ENCODE results near the gene ARHGAP30.
A peak's percentile ranks its signal among the peaks of the same experiment; 100 is the strongest.

ARHGAP30 gene

DNA sequence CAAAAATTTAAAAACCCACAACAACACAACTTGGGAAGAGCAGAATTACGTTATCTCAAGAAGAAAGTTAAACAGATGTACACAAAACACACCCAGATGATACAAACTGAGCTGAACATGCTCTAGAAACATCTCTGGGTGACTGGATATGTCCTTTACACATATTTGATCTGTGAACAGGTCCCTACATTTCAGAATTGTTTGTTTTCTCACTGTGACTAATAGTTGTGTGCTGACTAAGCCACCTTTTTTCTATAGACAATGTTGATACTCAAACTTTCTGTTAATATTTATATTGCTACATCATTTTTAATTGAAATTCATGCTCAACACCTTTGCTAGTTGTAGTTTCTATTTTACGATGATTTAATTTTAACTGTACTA is 47.7 kb downstream of the ARHGAP30 start:
- 83% methylated on average over 2 of the region's 2 CpGs for WGBS
- H3K27me3 ChIP-seq (ENCODE audit: control insufficient read depth in 1 of 2, insufficient read depth in 1 of 2, low read length in 2 of 2), result peaks cover 9 to 33% of the 10 kb centered on the region in 2 experiments

GRCh38 chr1:161021165-161021969 is 48.3 kb downstream of the ARHGAP30 start:
- Histone ChIP-seq H3K14ac (ENCODE audit: low read length in 2 of 2) (no peak overlapping the region), H2BK12ac (ENCODE audit: low read length in 2 of 2) (no peak overlapping the region), H2BK5ac (ENCODE audit: low read depth, low read length, poor library complexity, severe bottlenecking) (no peak overlapping the region), H3K27ac (ENCODE audit: low read length, poor library complexity, severe bottlenecking) (no peak overlapping the region), H3K27me3 (ENCODE audit: control insufficient read depth in 1 of 2, insufficient read depth in 1 of 2, low read length in 2 of 2) (peaks cover 9 to 33% of the 10 kb centered on the region in 2 experiments), H4K8ac (ENCODE audit: low read length) (no peak overlapping the region), H2BK15ac (ENCODE audit: low read depth, poor library complexity, severe bottlenecking) (no peak overlapping the region), H2BK120ac (ENCODE audit: low read depth, low read length) (no peak overlapping the region), H4K91ac (ENCODE audit: low read length) (no peak overlapping the region), H3K79me1 (replicated peaks; ENCODE audit: low read length, poor library complexity, severe bottlenecking) (no peaks in the 10 kb centered on the region), H3K18ac (ENCODE audit: low read depth in 1 of 2, low read length in 2 of 2) (no peak overlapping the region), H3K4me3 (ENCODE audit: insufficient read depth in 1 of 2, low read depth in 1 of 2, low read length in 2 of 2) (peak overlapping the region; percentile 61 to 83), H3K9ac (ENCODE audit: low read length) (peak overlapping the region; percentile 12), H3K4me1 (ENCODE audit: control insufficient read depth, insufficient read depth, low read depth, low read length) (peaks cover 9% of the 10 kb centered on the region), H2AK5ac (ENCODE audit: low read length, severe bottlenecking) (no peak overlapping the region), H2AFZ (ENCODE audit: low read depth, low read length) (no peak overlapping the region), H3K36me3 (ENCODE audit: control insufficient read depth in 1 of 2, insufficient read depth in 2 of 2, low read depth in 1 of 2, low read length in 2 of 2) (no peaks in the 10 kb centered on the region), H3K4me2 (ENCODE audit: low read length, poor library complexity, severe bottlenecking) (peak overlapping the region; percentile 96), H3K4ac (ENCODE audit: low read depth in 1 of 2, low read length in 2 of 2) (no peak overlapping the region), H3K23ac (ENCODE audit: low read length in 2 of 2) (no peak overlapping the region), H3K9me3 (ENCODE audit: control insufficient read depth, low read length) (no peaks in the 10 kb centered on the region)
- peak; percentile 58 for DNase-seq
- 17% methylated on average over 33 of the region's 34 CpGs for WGBS

More for the DNA sequence above, 47.7 kb downstream of the ARHGAP30 start:
- H3K4me3 ChIP-seq (ENCODE audit: insufficient read depth in 1 of 2, low read depth in 1 of 2, low read length in 2 of 2), result no peak overlapping the region
- no peak overlapping the region for H3K4me2 ChIP-seq (ENCODE audit: low read length, poor library complexity, severe bottlenecking)
- H3K36me3 ChIP-seq (ENCODE audit: control insufficient read depth in 1 of 2, insufficient read depth in 2 of 2, low read depth in 1 of 2, low read length in 2 of 2), result no peaks in the 10 kb centered on the region
- no peak overlapping the region for H2BK5ac ChIP-seq (ENCODE audit: low read depth, low read length, poor library complexity, severe bottlenecking)
- no peaks in the 10 kb centered on the region for H3K9me3 ChIP-seq (ENCODE audit: control insufficient read depth, low read length)
- no peak overlapping the region for H3K4ac ChIP-seq (ENCODE audit: low read depth in 1 of 2, low read length in 2 of 2)
- H3K79me1 ChIP-seq (replicated peaks; ENCODE audit: low read length, poor library complexity, severe bottlenecking), result no peaks in the 10 kb centered on the region
- H3K27ac ChIP-seq (ENCODE audit: low read length, poor library complexity, severe bottlenecking), result no peak overlapping the region
- no peak overlapping the region for H2BK120ac ChIP-seq (ENCODE audit: low read depth, low read length)
- no peak overlapping the region for H3K14ac ChIP-seq (ENCODE audit: low read length in 2 of 2)
- H3K4me1 ChIP-seq (ENCODE audit: control insufficient read depth, insufficient read depth, low read depth, low read length), result peaks cover 9% of the 10 kb centered on the region
- H2AFZ ChIP-seq (ENCODE audit: low read depth, low read length), result no peak overlapping the region
- H3K23ac ChIP-seq (ENCODE audit: low read length in 2 of 2), result no peak overlapping the region
- H3K18ac ChIP-seq (ENCODE audit: low read depth in 1 of 2, low read length in 2 of 2), result no peak overlapping the region
- H2BK12ac ChIP-seq (ENCODE audit: low read length in 2 of 2), result no peak overlapping the region
- no peak overlapping the region for H4K91ac ChIP-seq (ENCODE audit: low read length)
- H4K8ac ChIP-seq (ENCODE audit: low read length), result no peak overlapping the region
- no peak for DNase-seq
- no peak overlapping the region for H3K9ac ChIP-seq (ENCODE audit: low read length)
- no peak overlapping the region for H2AK5ac ChIP-seq (ENCODE audit: low read length, severe bottlenecking)
- no peak overlapping the region for H2BK15ac ChIP-seq (ENCODE audit: low read depth, poor library complexity, severe bottlenecking)

DNA sequence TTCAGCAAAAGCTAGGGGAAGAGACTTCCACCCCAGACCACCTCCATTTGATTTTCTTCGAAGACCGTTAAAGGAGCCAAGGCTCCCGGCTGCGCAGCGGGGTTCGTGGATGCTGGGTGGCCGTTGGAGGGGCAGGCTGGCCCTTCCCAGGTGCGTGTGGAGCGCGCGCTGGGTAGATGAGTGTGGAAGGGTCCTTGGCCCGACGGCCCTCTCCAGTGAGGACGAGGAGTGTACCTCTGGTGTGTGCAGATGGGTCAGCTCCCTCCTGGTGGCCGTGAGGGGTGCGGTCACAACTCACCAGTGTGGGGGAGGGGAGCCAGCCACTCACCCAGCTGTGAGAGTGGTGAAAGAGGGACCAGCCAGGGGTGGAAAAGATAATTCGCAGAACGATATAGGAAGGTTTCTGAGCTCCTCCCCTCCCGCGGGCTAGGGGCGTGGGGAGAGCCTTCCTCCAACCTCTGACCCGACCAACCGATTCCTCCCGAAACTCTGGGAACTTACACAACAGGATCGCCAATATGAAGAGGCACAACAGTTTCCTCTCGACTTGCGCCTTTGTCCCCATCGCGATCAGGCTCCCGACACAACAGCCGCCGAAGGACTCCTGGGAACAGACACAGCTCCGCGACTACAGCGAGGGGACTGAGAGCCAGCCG is 49.1 kb downstream of the ARHGAP30 start, which contains the start of gene F11R:
Gene F11R, minus strand, starts transcription at position 644 of the 656 bp plus-strand sequence. Its CDS starts 79 bp downstream, at position 565.
- no peak within 1 kb of the TSS for H3K27ac ChIP-seq (ENCODE audit: low read length, poor library complexity, severe bottlenecking)
- H2BK5ac ChIP-seq (ENCODE audit: low read depth, low read length, poor library complexity, severe bottlenecking), result no peak within 1 kb of the TSS
- H3K4ac ChIP-seq (ENCODE audit: low read depth in 1 of 2, low read length in 2 of 2), result no peak within 1 kb of the TSS
- H3K14ac ChIP-seq (ENCODE audit: low read length in 2 of 2), result peak within 1 kb of the TSS in 1 of 2 experiments; percentile 11
- peak within 1 kb of the TSS; percentile 96 for H3K4me2 ChIP-seq (ENCODE audit: low read length, poor library complexity, severe bottlenecking)
- H2BK15ac ChIP-seq (ENCODE audit: low read depth, poor library complexity, severe bottlenecking), result no peak within 1 kb of the TSS
- H3K9me3 ChIP-seq (ENCODE audit: control insufficient read depth, low read length), result no peaks in the 10 kb centered on the region
- H3K36me3 ChIP-seq (ENCODE audit: control insufficient read depth in 1 of 2, insufficient read depth in 2 of 2, low read depth in 1 of 2, low read length in 2 of 2), result no peaks in the 10 kb centered on the region
- H3K27me3 ChIP-seq (ENCODE audit: control insufficient read depth in 1 of 2, insufficient read depth in 1 of 2, low read length in 2 of 2), result peaks cover 9 to 33% of the 10 kb centered on the region in 2 experiments
- peak; percentile 36 for DNase-seq
- H4K91ac ChIP-seq (ENCODE audit: low read length), result no peak within 1 kb of the TSS
- peaks cover 9% of the 10 kb centered on the region for H3K4me1 ChIP-seq (ENCODE audit: control insufficient read depth, insufficient read depth, low read depth, low read length)
- H3K9ac ChIP-seq (ENCODE audit: low read length), result peak within 1 kb of the TSS; percentile 62
- 2% methylated on average over 36 of the region's 36 CpGs for WGBS
- H2AK5ac ChIP-seq (ENCODE audit: low read length, severe bottlenecking), result no peak within 1 kb of the TSS
- peak within 1 kb of the TSS in 1 of 2 experiments; percentile 23 for H3K23ac ChIP-seq (ENCODE audit: low read length in 2 of 2)
- H3K18ac ChIP-seq (ENCODE audit: low read depth in 1 of 2, low read length in 2 of 2), result peak within 1 kb of the TSS; percentile 48 to 79
- H3K4me3 ChIP-seq (ENCODE audit: insufficient read depth in 1 of 2, low read depth in 1 of 2, low read length in 2 of 2), result peak within 1 kb of the TSS; percentile 61 to 83
- no peak within 1 kb of the TSS for H2BK12ac ChIP-seq (ENCODE audit: low read length in 2 of 2)
- no peaks in the 10 kb centered on the region for H3K79me1 ChIP-seq (replicated peaks; ENCODE audit: low read length, poor library complexity, severe bottlenecking)
- peak within 1 kb of the TSS; percentile 35 for H2BK120ac ChIP-seq (ENCODE audit: low read depth, low read length)
- no peak within 1 kb of the TSS for H4K8ac ChIP-seq (ENCODE audit: low read length)
- H2AFZ ChIP-seq (ENCODE audit: low read depth, low read length), result peak within 1 kb of the TSS; percentile 47
